HCT116 (cell line): Measurements from ENCODE around the gene XG. TPM values are rescaled to one million over a fixed set of nuclear protein-coding genes. Genes with fewer than 3 reads are reported as not detected.

Experiments used
- ATAC-seq: fragments of 200-7000 bp; cut with Tn5 transposase; 2 replicates; pipeline ENCODE4 v1.9.1; 2020; ENCODE audit warnings: mild to moderate bottlenecking, moderate library complexity
- BruUV-seq: library from RNA; stranded (reverse); fragments of 400-500 nt; replicated peaks from 2 replicates; lab custom pipeline; 2021; lab: Mats Ljungman, UMichigan
- CTCF ChIA-PET: fragments of 300-600 bp; sonication (Branson Sonifier 250); formaldehyde crosslinking; loops from one replicate; lab custom pipeline; 2021; ENCODE audit warnings: antibody characterized with exemption; lab: Charles Lee
- POLR2A ChIA-PET: fragments of 300-600, 350-600 bp; sonication (Branson Sonifier 250); formaldehyde crosslinking; loops from one replicate; lab custom pipeline; 2021; ENCODE audit warnings: antibody characterized with exemption; lab: Charles Lee
- RAD21 ChIA-PET, 2 experiments: fragments of 300-600 bp; sonication (Branson Sonifier 250); formaldehyde crosslinking; loops; one replicate each; lab custom pipeline; 2023; ENCODE audit warnings: low total read pairs in 2 of 2; ENCODE audit not compliant: uncharacterized antibody in 2 of 2, unreplicated experiment in 2 of 2, low non-redundant PET in 1 of 2; lab: Charles Lee
- DNase-seq: peaks from one replicate; pipeline ENCODE4 v3.0.0-alpha.2; 2010; ENCODE audit warnings: low read depth, low spot score
- H2AFZ ChIP-seq: fragments of 200-600 bp; shearing (Covaris generic), sonication (generic); 2 replicates; pipeline ENCODE4 v1.6.1; 2017; ENCODE audit warnings: low read depth, mixed run types, mixed read lengths, antibody characterized with exemption, low read length; ENCODE audit not compliant: poor library complexity, severe bottlenecking
- H3K27ac ChIP-seq: 2 replicates; pipeline ENCODE4 v1.5.1; 2012; ENCODE audit warnings: low read depth, low read length
- H3K27me3 ChIP-seq: fragments of 200-600 bp; sonication (generic); 2 replicates; pipeline ENCODE4 v1.6.1; 2016; ENCODE audit warnings: mixed run types, low read length, mixed read lengths; ENCODE audit not compliant: insufficient read depth
- H3K36me3 ChIP-seq, 2 experiments: fragments of 200-500 bp in 1 of 2; fragments of 200-600 bp in 1 of 2; sonication (Bioruptor generic) in 1 of 2; sonication (generic) in 1 of 2; 2 replicates each; pipeline versions ENCODE4 v1.5.1 to v1.6.1; 2014 to 2016; ENCODE audit warnings: low read length in 2 of 2, inconsistent platforms in 1 of 2, mixed read lengths in 1 of 2, mixed run types in 1 of 2; ENCODE audit not compliant: insufficient read depth in 2 of 2, control insufficient read depth in 1 of 2
- H3K4me1 ChIP-seq, 2 experiments: fragments of 200-600 bp in 1 of 2; sonication (generic) in 1 of 2; 2 replicates each; pipeline versions ENCODE4 v1.5.1 to v1.6.1; 2012 to 2017; ENCODE audit warnings: low read length in 2 of 2, inconsistent platforms in 1 of 2, mild to moderate bottlenecking in 1 of 2, mixed read lengths in 1 of 2, mixed run types in 1 of 2, moderate library complexity in 1 of 2; ENCODE audit not compliant: insufficient read depth in 2 of 2, control insufficient read depth in 1 of 2
- H3K4me2 ChIP-seq: fragments of 200-600 bp; sonication (generic); 2 replicates; pipeline ENCODE4 v1.6.1; 2017; ENCODE audit warnings: mixed run types, low read length, mixed read lengths
- H3K4me3 ChIP-seq, 2 experiments: fragments of 200-600 bp in 1 of 2; sonication (generic) in 1 of 2; replicated peaks in 1 of 2; 2 replicates each; pipeline ENCODE4 v1.5.1; 2011 to 2016; ENCODE audit warnings: low read length in 2 of 2, control low read depth in 1 of 2, low read depth in 1 of 2, mild to moderate bottlenecking in 1 of 2, mixed read lengths in 1 of 2, mixed run types in 1 of 2
- H3K79me2 ChIP-seq: fragments of 200-600 bp; sonication (generic); 2 replicates; pipeline ENCODE4 v1.6.1; 2017; ENCODE audit warnings: mild to moderate bottlenecking, mixed run types, low read length, moderate library complexity, mixed read lengths; ENCODE audit not compliant: insufficient read depth
- H3K9ac ChIP-seq: fragments of 200-600 bp; sonication (generic); 2 replicates; pipeline ENCODE4 v1.6.1; 2016; ENCODE audit warnings: low read length, mixed read lengths
- H3K9me2 ChIP-seq: fragments of 200-600 bp; sonication (generic), shearing (Covaris generic); 2 replicates; pipeline ENCODE4 v1.6.1; 2017; ENCODE audit warnings: mixed run types, mild to moderate bottlenecking, moderate library complexity; ENCODE audit not compliant: insufficient read depth
- H3K9me3 ChIP-seq, 2 experiments: fragments of 200-500 bp in 1 of 2; fragments of 200-600 bp in 1 of 2; sonication (Bioruptor generic) in 1 of 2; sonication (generic) in 1 of 2; 2 replicates each; pipeline ENCODE4 v1.6.1; 2014 to 2017; ENCODE audit warnings: low read length in 2 of 2, mixed read lengths in 2 of 2, inconsistent platforms in 1 of 2, low read depth in 1 of 2, mild to moderate bottlenecking in 1 of 2, mixed run types in 1 of 2, moderate library complexity in 1 of 2; ENCODE audit not compliant: control insufficient read depth in 1 of 2, insufficient read depth in 1 of 2
- H4K20me1 ChIP-seq: fragments of 200-600 bp; sonication (generic), shearing (Covaris generic); 2 replicates; pipeline ENCODE4 v1.6.1; 2017; ENCODE audit warnings: mixed run types, mild to moderate bottlenecking, moderate library complexity; ENCODE audit not compliant: insufficient read depth
- ATF3 ChIP-seq: IDR thresholded peaks from 2 replicates; pipeline ENCODE4 v1.6.1; 2012
- EGR1 ChIP-seq: IDR thresholded peaks from 2 replicates; pipeline ENCODE4 v1.6.1; 2012; ENCODE audit warnings: low read depth
- FOSL1 ChIP-seq: IDR thresholded peaks from 2 replicates; pipeline ENCODE4 v1.6.1; 2012; ENCODE audit warnings: low read depth
- JUND ChIP-seq: IDR thresholded peaks from 2 replicates; pipeline ENCODE4 v1.6.1; 2012
- ZBTB33 ChIP-seq: IDR thresholded peaks from 2 replicates; pipeline ENCODE4 v1.6.1; 2011; ENCODE audit warnings: mild to moderate bottlenecking, low read length, moderate library complexity; ENCODE audit not compliant: insufficient replicate concordance; ENCODE audit errors: extremely low read depth
- intact Hi-C: fragments of 100-400 bp; cut with micrococcal nuclease; formaldehyde crosslinking; loops from 2 replicates; pipeline ENCODE4 v1.10.0; 2022
- total RNA-seq: library from RNA; stranded (reverse); gene quantifications from one replicate; pipeline ENCODE4 v1.2.1, GENCODE V29; 2021; ENCODE audit not compliant: unreplicated experiment

XG gene
- total RNA-seq, 1 experiment from 2014 or later = not detected

- TF ChIP-seq EGR1 = no peak
- TF ChIP-seq ZBTB33 = no peak
- TF ChIP-seq JUND = no peak
- TF ChIP-seq FOSL1 = no peak
- TF ChIP-seq, all 23 proteins: peak for 0
Observed at GRCh38 chrX:2765549-2765830, 13.7 kb downstream of the XG start (continued).

GRCh38 chrX:2766906-2767305 is 15.1 kb downstream of the XG start:
- no peaks in the 10 kb centered on the region for H3K9me3 ChIP-seq
- H3K27me3 ChIP-seq = no peaks in the 10 kb centered on the region
- intact Hi-C loops = no loop called here
- H2AFZ ChIP-seq = no peak overlapping the region
- H3K27ac ChIP-seq = no peak overlapping the region
- no peak overlapping the region for H3K9ac ChIP-seq
- no peak for ATAC-seq
- BruUV-seq = no TSS peak
- H3K4me2 ChIP-seq = no peak overlapping the region
- no peak overlapping the region for H3K4me3 ChIP-seq
- no peaks in the 10 kb centered on the region for H3K36me3 ChIP-seq
- DNase-seq = no peak
- H3K79me2 ChIP-seq = no peaks in the 10 kb centered on the region
- ChIA-PET CTCF (no interaction called here), POLR2A (no interaction called here), RAD21 (no interaction called here)
- no peaks in the 10 kb centered on the region for H4K20me1 ChIP-seq
- H3K9me2 ChIP-seq = no peaks in the 10 kb centered on the region
- no peak for TF ChIP-seq JUND
- TF ChIP-seq ATF3 = no peak
- H3K4me1 ChIP-seq = peaks cover 0 to 9% of the 10 kb centered on the region in 2 experiments; a peak in 1 of 4 replicates
